LHCN-M2 (cell line): Measurements from ENCODE around the gene EIF4G3. TPM values are rescaled to one million over a fixed set of nuclear protein-coding genes. Genes with fewer than 3 reads are reported as not detected.
"Not testable (repeated sequence)": the region's sequence is repeated elsewhere in the genome, so short reads cannot be mapped to it uniquely, and the experiment has no call there.

Experiments
- DNase-seq: peaks from one replicate; pipeline ENCODE4 v3.0.0-alpha.2; 2012; ENCODE audit warnings: low read depth
- total RNA-seq: library from RNA; depleted of rRNA; stranded (reverse); fragments of >200 nt; gene quantifications from 2 replicates; pipeline ENCODE4 v1.2.3, GENCODE V29; 2014

The EIF4G3 gene
- total RNA-seq, 1 experiment from 2014 or later = 45.8 TPM

DNA sequence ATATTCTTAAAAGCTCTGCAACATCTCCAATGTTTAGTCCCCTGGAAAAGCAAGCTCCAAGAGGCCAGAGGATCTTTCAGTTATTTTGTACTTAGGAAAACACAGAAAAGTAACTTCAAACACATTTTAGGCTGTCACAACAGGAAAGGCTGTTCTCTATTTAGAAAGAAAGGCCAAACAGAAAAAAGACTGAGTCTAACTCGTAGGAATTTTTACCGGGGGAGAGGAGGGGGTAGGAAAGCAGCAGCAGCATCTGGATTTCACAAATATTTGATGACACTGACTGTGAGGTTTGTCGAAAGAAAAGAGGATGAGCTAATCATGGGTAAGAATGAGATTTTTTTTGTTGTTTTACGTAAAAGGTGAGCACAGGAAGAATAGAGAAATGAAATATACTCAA, 107.1 kb downstream of the EIF4G3 start:
- peak; percentile 59 for DNase-seq

DNA sequence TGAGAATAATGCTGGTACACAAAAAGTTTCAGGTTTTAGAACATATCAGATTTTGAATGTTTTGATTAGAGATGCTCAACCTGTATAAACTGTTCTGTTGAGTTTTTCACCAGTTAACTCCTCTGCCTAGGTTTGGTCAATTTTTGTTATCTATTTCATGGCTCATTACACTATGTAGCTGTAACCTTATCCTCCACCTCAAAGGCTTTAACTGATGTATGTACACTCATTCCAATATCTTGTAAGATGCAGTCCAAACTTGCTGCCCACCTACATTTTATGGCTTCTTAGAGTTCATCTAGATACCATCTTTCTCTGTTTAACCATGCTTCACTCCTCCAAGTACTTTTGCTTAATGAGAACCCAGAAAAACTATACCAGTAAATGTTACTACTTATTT, 107.8 kb downstream of the EIF4G3 start:
- no peak for DNase-seq

DNA sequence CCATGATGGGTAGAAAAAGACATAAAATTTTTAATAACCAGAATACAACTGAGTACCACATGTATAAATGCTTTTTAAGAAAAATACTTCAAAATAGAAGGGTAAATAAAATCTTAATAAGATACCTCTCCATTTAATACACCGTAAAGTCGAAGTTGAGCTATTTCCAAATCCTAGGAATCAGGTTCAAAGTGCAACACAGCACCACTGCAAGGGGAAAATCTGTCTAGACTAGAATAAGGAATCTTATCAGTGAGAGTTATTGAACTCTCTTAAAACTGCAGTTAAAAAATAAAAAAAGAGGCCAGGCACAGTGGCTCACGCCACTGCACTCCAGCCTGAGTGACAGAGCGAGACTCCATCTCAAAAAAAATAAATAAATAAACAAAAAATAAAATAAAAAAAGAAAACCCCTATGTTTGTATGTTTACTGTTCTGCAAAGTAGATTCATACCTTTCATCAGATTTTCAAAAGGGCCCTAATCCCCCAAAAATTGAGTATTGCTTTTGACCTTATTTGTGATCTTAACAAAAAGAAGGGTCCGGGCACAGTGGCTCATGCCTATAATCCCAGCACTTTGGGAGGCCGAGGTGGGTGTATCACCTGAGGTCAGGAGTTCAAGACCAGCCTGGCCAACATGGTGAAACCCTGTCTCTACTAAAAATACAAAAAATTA, 109.0 kb downstream of the EIF4G3 start:
- no peak for DNase-seq

DNA sequence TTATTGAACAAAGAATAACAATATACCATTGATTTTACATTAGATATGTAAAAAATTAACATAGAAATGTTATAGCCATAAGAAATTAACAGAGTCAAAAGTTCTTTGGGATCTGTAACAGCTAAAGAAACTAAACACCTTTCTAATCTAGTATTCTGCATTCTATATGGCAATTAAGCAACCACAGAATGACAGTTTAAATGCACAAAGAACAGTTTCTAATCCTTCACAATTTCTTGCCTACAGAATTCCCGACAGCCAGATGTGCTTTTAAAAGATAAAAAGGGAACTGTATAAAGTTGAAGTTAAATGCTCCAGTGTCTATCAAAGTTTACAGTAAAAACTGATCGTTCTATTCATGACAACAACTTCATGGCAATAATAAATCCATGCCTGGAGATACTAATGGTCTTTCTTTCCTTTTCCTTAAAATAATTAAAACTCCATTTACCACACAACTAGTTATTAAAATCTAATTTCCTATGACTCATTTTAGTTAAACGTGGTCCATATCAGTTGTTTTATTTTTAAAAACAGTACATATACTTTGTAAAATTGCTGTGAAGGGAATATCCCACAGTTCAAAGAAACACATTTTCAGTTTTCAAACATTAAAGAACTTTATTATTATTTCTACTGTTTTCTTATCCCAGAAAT, 110.2 kb downstream of the EIF4G3 start:
- no peak for DNase-seq

DNA sequence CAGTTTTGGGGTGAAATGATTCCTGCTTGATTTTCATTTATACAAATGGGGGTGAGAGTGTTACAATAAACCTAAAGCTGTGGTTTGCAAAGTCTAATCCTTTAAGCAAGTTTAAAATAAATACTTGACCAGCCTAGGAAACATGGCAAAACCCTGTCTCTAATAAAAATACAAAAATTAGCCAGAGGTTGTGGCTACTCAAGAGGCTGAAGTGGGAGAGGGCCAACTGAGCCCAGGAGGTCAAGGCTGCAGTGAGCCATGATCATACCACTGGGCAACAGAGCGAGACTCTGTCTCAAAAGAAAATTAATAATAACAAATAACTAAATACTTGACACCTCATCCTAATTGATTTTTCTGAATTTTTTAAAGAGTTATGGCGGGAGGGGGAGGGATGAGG, 110.8 kb downstream of the EIF4G3 start:
- no peak for DNase-seq

DNA sequence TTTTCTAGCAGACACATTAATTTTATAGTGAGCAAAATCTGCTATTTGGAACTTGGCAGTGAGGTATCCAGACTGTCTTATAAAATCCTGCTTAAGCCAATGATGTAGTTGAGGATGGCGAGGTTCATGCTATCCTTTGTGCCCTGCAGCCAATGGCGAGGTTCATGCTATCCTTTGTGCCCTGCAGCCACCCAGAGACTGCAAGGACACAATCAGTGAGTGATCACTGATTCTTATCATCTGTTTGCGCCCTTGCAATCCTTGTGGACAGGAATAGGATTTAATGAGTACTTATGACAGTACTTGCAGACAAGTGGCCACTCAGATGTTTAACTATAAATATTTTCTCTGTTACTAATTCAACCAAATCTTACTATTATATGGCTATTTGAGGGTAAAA, 112.6 kb downstream of the EIF4G3 start:
- no peak for DNase-seq

DNA sequence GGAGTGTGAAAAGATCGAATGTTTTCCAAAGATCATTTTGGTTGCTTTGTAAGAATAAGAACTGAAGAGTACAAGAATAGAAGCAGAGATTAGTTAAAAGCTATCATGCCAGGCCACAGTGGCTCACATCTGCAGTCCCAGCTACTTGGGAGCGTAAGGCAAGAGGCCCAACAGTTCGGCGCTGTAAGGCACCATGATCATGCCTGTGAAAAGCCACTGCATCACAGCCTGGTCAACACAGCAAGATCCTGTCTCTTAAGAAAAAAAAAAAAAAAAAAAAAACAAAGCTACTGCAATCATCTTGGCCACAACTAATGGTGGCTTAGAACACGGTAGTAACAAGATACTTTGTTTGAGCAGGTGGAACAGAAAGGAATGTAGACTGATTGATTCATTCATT, 116.2 kb downstream of the EIF4G3 start:
- no peak for DNase-seq

- peak; percentile 39 for DNase-seq
These were observed 117.7 kb downstream of the EIF4G3 start for GRCh38 chr1:21059021-21059420.

- DNase-seq = no peak
These were observed 118.5 kb downstream of the EIF4G3 start for GRCh38 chr1:21058035-21058793.

DNA sequence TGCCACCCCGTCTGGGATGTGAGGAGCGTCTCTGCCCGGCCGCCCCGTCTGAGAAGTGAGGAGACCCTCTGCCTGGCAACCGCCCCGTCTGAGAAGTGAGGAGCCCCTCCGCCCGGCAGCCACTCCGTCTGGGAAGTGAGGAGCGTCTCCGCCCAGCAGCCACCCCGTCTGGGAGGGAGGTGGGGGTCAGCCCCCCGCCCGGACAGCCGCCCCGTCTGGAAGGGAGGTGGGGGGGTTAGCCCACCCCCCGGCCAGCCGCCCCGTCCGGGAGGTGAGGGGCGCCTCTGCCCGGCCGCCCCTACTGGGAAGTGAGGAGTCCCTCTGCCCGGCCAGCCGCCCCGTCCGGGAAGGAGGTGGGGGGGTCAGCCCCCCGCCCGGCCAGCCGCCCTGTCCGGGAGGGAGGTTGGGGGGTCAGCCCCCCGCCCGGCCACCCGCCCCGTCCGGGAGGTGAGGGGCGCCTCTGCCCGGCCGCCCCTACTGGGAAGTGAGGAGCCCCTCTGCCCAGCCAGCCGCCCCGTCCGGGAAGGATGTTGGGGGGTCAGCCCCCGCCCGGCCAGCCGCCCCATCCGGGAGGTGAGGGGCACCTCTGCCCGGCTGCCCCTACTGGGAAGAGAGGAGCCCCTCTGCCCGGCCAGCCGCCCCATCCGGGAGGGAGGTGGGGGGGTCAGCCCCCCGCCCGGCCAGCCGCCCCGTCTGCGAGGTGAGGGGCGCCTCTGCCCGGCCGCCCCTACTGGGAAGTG, 123.3 kb downstream of the EIF4G3 start:
- not testable (repeated sequence) for DNase-seq

- DNase-seq = no peak
These were observed 124.7 kb downstream of the EIF4G3 start for GRCh38 chr1:21052034-21052433.

DNA sequence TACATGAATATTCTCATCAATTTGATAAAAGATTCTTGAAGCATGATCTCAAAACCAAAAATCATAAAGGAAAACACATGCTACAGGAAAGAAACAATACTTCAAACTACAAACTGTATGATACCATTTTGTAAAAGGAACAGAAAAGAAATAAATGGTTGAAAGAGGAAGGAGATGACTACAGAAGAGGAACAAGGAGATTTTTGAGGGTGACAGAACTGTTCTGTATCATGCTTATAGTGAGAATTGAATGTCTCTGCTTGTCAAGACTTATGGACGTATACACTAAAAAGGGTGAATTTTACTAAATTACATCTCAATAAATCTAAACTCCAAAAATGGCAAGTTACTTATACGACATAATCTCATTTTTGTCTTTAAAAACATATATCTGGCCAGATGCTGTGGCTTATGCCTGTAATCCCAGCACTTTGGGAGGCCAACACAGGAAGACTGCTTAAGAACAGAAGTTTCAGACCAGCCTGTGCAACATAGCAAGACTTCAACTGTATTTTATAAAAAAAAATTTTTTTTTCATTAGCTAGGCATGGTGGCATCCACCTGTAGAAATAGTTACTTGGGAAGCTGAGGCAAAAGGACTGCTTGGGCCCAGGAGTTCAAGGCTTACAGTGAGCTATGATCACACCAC, 125.4 kb downstream of the EIF4G3 start:
- DNase-seq = no peak

DNA sequence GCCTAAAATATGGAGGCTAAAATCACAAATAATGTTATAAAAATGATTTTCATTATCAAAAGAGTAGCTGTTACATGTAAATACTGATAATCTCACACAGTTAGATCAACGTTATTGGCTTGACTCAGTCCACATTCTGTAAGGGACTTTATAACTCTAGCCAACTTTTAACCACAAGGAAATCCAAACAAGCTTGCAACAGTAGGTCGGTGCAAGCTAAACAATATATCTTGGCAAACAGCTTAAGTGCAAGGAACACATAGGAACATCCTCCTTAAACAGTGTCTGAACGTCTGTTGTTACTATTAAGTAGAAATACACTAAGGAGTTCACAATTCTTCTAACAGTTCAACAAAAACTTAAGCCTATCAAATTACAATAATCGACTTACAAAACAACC, 126.7 kb downstream of the EIF4G3 start:
- DNase-seq = peak; percentile 41

DNA sequence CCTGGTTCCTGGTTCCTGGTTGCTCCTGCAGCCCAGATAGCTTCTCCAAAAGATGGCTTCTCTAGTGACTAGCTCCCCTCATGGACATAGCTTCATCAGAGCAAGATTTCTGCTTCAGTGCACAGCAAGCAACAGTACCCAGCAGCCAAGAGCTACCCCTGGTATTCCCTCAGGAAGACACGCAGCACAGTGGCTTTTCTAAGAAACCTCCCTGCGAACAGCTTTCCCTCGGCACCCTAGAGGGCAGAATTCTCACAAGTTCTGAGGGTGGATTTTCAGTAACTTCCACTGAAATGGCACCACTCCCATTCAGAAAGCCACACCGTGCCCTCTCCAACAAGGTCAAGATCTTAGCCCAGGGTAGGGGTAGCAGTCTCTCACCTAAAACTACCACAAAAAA, 128.2 kb downstream of the EIF4G3 start:
- no peak for DNase-seq

DNA sequence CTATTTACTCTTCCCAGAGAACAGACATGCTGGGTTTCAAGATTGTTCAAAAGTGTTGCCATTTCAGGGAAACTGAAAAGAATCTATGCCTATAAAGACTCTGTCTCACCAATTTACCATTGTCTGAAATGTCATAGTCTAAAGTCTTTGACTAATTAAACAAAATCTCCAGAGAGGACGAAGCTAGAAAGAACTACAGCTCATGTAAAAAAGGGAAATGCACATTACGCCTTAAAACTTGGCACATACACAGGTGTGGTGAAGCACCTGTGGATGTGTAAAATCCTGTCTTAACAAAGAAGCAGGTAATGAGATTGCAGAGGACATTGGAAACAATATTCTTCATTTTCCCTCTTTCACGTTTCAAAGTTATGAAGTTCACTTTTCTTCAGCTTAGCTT, 130.6 kb downstream of the EIF4G3 start:
- no peak for DNase-seq

- no peak for DNase-seq
These were observed 131.3 kb downstream of the EIF4G3 start for GRCh38 chr1:21045351-21045750.

- DNase-seq = peak; percentile 35
These were observed 133.6 kb downstream of the EIF4G3 start for GRCh38 chr1:21042929-21043605.

DNA sequence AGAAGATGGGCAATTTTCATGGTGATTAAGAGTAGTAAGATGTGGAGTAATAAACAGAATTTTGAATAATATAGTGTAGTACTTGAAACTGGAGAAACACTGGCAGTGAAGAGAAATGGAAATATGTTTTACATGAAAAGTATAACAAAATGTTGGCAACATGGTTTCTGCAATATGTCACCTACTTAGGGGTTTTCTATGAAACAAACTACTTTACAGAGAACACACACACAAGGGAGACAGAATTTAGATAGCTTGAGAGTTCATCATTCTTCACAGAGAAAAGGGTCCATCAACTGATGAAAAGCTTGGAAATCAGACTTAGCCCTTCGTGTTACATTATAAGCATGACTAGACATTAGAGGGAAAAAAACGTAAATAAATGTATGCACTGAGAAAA, 135.2 kb downstream of the EIF4G3 start:
- no peak for DNase-seq

DNA sequence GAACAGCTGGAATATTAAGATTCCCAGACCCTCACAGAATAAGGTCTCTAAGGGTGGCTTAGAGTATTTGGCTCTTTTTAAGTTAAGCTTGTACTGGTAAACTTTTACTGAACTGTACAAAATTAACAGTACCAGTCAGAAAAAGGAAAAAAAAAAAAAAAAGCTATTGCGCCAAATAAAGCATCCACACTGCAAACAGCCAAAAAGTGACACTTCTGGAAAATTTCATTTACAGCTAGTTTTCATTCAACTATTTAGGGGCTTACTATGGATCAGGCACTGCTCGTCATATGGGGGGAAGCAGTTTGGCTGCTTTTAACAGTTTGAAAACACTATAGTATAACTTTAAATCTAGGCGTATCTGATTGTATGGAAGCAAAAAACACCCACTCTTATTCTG, 139.6 kb downstream of the EIF4G3 start:
- DNase-seq = no peak

- no peak for DNase-seq
These were observed 140.9 kb downstream of the EIF4G3 start for GRCh38 chr1:21035794-21036193.
